ENCODE data around the gene IRGC. TPM values are rescaled to one million over a fixed set of nuclear protein-coding genes. Genes with fewer than 3 reads are reported as not detected.

IRGC gene
- total and polyA plus RNA-seq, 9 donors = 0.07 to 0.09 TPM; not detected in 7

DNA sequence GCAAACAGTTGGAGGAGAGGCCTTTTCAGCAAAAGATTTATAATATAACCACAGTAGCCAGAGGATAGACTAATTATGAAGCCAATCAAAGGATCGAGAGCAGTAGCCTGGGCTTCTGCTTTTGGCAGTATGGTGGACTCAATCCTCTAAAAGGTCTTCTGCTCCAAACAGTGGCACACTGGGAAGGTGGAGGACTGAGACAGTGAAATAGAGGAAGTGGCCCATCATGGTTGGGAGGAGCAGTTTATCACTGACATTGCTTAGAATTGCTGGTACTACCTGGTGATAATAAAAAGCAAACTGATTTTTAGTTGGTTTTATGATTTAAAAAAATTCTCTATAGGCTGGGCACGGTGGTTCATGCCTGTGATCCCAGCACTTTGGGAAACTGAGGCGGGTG lies 25.0 kb upstream of the IRGC start:
- WGBS (ENCODE audit: insufficient coverage) = 83% methylated on average over 1 of the region's 3 CpGs
- no peak overlapping the region for H3K27ac ChIP-seq (ENCODE audit: low read length)
- H3K36me3 ChIP-seq (ENCODE audit: control insufficient read depth, insufficient read depth, low read length) = no peaks in the 10 kb centered on the region
- no peak for DNase-seq
- H3K4me3 ChIP-seq (ENCODE audit: low read length) = no peak overlapping the region
- H3K9me3 ChIP-seq (replicated peaks; ENCODE audit: control insufficient read depth, low read depth, low read length) = peaks cover 8% of the 10 kb centered on the region
- H3K27me3 ChIP-seq (ENCODE audit: control insufficient read depth, insufficient read depth, low read length) = no peaks in the 10 kb centered on the region
- no peaks in the 10 kb centered on the region for H3K4me1 ChIP-seq (ENCODE audit: control insufficient read depth, insufficient read depth, low read length)

DNA sequence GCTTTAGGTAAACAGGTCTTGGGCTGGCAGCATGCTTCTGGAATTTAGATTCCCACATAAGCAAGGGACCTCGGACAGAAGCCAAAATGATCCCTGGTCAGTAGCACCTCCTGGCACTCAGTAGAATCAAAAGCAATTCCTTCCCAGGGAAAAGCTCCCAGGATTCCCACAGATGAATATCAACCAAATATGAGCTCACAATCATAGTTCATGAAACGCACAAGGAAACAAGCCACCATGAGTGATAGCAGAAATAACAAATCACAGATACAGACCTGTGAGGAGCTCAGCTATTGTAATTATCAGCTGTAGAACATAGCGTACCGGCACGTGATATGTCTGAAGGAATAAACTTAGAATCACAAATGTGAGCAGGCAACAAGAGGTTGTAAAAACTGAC lies 24.1 kb upstream of the IRGC start:
- WGBS (ENCODE audit: insufficient coverage) = 80% methylated on average over 1 of the region's 5 CpGs
- Histone ChIP-seq H3K9me3 (replicated peaks; ENCODE audit: control insufficient read depth, low read depth, low read length) (peaks cover 8% of the 10 kb centered on the region), H3K4me3 (ENCODE audit: low read length) (no peak overlapping the region)

DNA sequence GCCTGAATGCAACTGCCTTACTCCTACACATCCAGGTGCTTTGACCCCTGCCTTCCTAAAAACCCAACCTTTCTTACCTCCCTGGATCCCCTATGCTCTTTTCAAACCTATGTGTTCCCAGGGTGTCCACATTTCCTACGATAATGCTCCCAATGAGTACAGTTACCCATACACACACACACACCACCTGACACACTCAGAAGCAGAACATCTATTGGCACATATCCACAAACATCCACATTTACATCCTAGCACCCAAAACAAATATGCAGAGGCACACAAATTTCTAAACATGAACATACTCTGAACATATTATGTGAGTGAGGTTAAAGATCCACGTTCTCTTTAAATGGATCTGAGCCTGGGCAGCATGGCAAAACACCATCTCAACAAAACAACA lies 23.5 kb upstream of the IRGC start:
- DNase-seq = no peak
- H3K9me3 ChIP-seq (replicated peaks; ENCODE audit: control insufficient read depth, low read depth, low read length) = peaks cover 8% of the 10 kb centered on the region
- no peaks in the 10 kb centered on the region for H3K4me1 ChIP-seq (ENCODE audit: control insufficient read depth, insufficient read depth, low read length)
- H3K27me3 ChIP-seq (ENCODE audit: control insufficient read depth, insufficient read depth, low read length) = peaks cover 4% of the 10 kb centered on the region
- WGBS (ENCODE audit: insufficient coverage) = 75% methylated on average over 1 of the region's 2 CpGs
- H3K36me3 ChIP-seq (ENCODE audit: control insufficient read depth, insufficient read depth, low read length) = no peaks in the 10 kb centered on the region
- no peak overlapping the region for H3K27ac ChIP-seq (ENCODE audit: low read length)
- no peak overlapping the region for H3K4me3 ChIP-seq (ENCODE audit: low read length)

More for the DNA sequence above, 24.1 kb upstream of the IRGC start:
- Histone ChIP-seq H3K27ac (ENCODE audit: low read length) (no peak overlapping the region), H3K36me3 (ENCODE audit: control insufficient read depth, insufficient read depth, low read length) (no peaks in the 10 kb centered on the region), H3K4me1 (ENCODE audit: control insufficient read depth, insufficient read depth, low read length) (no peaks in the 10 kb centered on the region), H3K27me3 (ENCODE audit: control insufficient read depth, insufficient read depth, low read length) (peaks cover under 1% of the 10 kb centered on the region)
- DNase-seq = no peak

DNA sequence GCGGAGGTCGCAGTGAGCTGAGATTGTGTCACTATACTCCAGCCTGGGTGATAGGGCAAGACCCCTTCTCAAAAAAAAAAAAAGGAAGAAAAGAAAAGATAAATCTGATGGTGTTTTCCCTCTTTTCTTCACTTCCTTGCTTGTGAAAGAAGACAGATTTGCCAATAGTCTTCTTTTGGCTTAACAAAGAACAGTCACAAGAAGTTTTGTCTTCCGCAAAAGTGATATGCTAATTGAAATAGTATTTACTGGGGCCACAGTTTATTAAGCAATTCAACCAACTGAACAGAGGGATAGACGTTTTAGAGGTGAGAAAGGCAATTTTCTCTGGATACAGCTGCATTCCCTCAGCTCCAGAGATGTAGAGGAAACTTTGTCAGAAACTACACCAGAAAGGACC lies 23.0 kb upstream of the IRGC start:
- H3K4me3 ChIP-seq (ENCODE audit: low read length) = no peak overlapping the region
- no peak overlapping the region for H3K27ac ChIP-seq (ENCODE audit: low read length)
- no peak for DNase-seq
- 90% methylated on average over 2 of the region's 4 CpGs for WGBS (ENCODE audit: insufficient coverage)
- H3K27me3 ChIP-seq (ENCODE audit: control insufficient read depth, insufficient read depth, low read length) = peaks cover 8% of the 10 kb centered on the region
- no peaks in the 10 kb centered on the region for H3K36me3 ChIP-seq (ENCODE audit: control insufficient read depth, insufficient read depth, low read length)
- H3K4me1 ChIP-seq (ENCODE audit: control insufficient read depth, insufficient read depth, low read length) = no peaks in the 10 kb centered on the region
- peaks cover 8% of the 10 kb centered on the region for H3K9me3 ChIP-seq (replicated peaks; ENCODE audit: control insufficient read depth, low read depth, low read length)

DNA sequence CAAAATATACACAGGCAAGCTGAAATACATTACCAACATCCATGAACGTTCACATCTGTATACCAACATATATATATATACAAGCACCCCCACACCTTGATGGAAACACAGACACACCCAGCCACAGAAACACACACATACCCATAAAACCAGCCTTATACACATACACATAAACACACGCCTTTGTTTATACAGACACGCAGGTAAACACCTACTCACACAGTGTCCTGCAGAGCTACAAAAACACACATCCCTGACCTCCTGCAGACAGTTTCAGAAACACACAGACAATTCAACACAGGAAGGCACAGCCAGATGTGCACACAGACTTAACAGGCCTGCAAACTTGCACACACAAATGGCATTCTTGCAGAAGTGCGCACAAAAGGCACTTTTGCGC lies 21.3 kb upstream of the IRGC start:
- H3K27me3 ChIP-seq (ENCODE audit: control insufficient read depth, insufficient read depth, low read length) = peaks cover 13% of the 10 kb centered on the region
- H3K9me3 ChIP-seq (replicated peaks; ENCODE audit: control insufficient read depth, low read depth, low read length) = peaks cover 8% of the 10 kb centered on the region
- H3K4me3 ChIP-seq (ENCODE audit: low read length) = no peak overlapping the region
- DNase-seq = no peak
- H3K36me3 ChIP-seq (ENCODE audit: control insufficient read depth, insufficient read depth, low read length) = no peaks in the 10 kb centered on the region
- peaks cover 3% of the 10 kb centered on the region for H3K4me1 ChIP-seq (ENCODE audit: control insufficient read depth, insufficient read depth, low read length)
- WGBS (ENCODE audit: insufficient coverage) = 82% methylated on average over 5 of the region's 5 CpGs
- no peak overlapping the region for H3K27ac ChIP-seq (ENCODE audit: low read length)

DNA sequence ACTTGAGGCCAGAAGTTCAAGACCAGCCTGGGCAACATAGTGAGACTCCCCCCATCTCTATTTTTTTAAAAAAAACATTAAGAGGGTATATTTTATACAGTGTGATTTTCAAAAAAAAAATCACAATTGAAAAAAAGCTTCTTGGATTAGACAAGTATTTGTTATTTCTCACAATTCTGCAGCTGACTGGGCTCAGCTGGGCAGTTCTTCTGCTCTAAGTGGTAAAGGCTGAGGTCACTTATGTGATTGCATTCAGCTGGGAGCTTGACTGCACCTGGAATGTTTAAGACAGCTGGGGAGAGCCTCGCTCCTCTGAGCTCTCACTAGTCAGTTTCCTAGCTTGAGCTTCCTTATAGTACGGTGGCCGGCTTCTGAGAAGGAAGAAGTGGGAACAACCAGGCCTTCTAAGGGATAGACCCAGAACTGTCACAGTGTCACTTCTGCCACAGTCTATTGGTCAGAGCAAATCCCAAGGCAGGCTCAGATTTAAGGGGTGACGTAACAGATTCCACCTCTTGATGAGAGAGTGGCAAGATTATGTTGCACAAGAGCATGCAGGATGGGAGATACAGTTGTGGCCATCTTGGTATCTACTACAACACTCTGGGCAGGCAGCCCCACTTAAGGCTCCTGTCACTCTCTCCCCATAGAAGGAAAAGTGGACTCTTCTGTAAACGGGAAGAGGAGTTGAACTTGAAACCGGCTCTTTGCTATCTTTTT lies 19.7 kb upstream of the IRGC start:
- Histone ChIP-seq H3K4me1 (ENCODE audit: control insufficient read depth, insufficient read depth, low read length) (peaks cover 14% of the 10 kb centered on the region), H3K27ac (ENCODE audit: low read length) (no peak overlapping the region), H3K27me3 (ENCODE audit: control insufficient read depth, insufficient read depth, low read length) (peaks cover 13% of the 10 kb centered on the region), H3K4me3 (ENCODE audit: low read length) (no peak overlapping the region), H3K9me3 (replicated peaks; ENCODE audit: control insufficient read depth, low read depth, low read length) (peaks cover 4% of the 10 kb centered on the region), H3K36me3 (ENCODE audit: control insufficient read depth, insufficient read depth, low read length) (no peaks in the 10 kb centered on the region)
- no peak for DNase-seq
- 84% methylated on average over 4 of the region's 6 CpGs for WGBS (ENCODE audit: insufficient coverage)

DNA sequence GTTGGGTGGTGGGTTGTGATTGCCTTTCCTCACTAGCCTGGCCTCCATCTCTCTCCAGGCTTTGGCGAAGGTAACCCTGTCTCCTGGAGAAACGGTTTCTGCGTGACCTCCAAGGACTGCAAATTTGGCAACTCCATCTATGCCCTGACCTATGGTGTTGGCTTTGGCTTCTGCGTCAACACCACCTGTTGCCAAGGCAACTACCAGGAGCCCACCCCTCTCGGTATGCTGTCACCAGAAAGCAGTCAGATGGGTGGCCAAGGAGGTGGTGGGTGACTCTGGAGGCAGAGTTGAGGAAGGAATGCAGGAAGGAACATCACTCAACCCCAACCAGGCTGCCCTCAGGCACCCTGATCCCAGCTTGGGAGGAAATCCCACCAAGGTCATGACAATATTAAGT lies 18.6 kb upstream of the IRGC start:
- DNase-seq = no peak
- H3K36me3 ChIP-seq (ENCODE audit: control insufficient read depth, insufficient read depth, low read length) = no peaks in the 10 kb centered on the region
- no peak overlapping the region for H3K4me3 ChIP-seq (ENCODE audit: low read length)
- 93% methylated on average over 3 of the region's 5 CpGs for WGBS (ENCODE audit: insufficient coverage)
- H3K4me1 ChIP-seq (ENCODE audit: control insufficient read depth, insufficient read depth, low read length) = peaks cover 14% of the 10 kb centered on the region
- H3K9me3 ChIP-seq (replicated peaks; ENCODE audit: control insufficient read depth, low read depth, low read length) = no peaks in the 10 kb centered on the region
- no peak overlapping the region for H3K27ac ChIP-seq (ENCODE audit: low read length)
- peaks cover 13% of the 10 kb centered on the region for H3K27me3 ChIP-seq (ENCODE audit: control insufficient read depth, insufficient read depth, low read length)

DNA sequence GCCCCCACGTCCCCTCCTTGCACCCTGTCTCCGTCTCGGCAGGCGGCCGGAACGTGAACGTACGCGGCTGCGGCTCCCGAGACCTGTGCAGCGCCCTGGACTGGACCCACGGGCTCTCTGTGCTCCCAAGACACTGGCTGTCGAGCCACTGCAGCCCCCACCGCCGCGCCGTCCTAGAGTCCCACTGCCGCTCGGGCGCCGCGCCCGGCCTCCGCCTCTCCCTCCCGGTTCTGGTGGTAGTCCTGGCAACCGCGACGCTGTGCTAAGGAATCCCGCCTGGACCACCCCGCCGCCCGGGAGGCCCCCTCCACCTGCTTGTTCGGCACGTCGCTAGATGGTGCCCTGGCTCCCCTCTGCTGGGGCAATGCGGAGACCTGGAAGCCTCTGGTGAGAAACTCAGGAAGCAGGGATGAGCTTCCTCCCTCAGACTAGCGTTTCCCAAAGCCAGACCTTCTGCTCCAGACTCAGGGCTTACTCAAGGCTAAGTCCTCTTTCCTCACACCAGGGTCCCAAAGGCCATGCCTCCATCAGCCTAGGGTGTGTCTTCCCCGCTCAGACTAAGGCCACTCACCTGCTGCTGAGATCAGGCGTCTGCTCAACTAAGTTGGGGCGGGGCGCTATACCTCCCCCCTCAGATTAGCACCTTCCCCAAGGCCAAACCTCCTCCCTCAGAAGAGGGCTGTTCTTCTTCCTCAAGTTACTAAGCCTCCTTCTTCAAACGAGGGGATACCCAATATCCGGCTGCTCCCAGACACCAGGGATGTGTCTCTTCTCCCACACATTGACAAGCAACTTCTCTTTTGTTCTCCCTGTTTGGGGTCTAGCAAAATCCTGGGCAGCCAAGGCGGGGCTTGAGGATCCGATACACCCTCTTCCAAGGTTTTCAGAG lies 16.1 kb upstream of the IRGC start:
- no peaks in the 10 kb centered on the region for H3K9me3 ChIP-seq (replicated peaks; ENCODE audit: control insufficient read depth, low read depth, low read length)
- peak; percentile 63 for DNase-seq
- H3K4me3 ChIP-seq (ENCODE audit: low read length) = peak overlapping the region; percentile 22
- WGBS (ENCODE audit: insufficient coverage) = 8% methylated on average over 44 of the region's 46 CpGs
- peak overlapping the region; percentile 83 for H3K27ac ChIP-seq (ENCODE audit: low read length)
- H3K4me1 ChIP-seq (ENCODE audit: control insufficient read depth, insufficient read depth, low read length) = peaks cover 14% of the 10 kb centered on the region
- peaks cover 13% of the 10 kb centered on the region for H3K27me3 ChIP-seq (ENCODE audit: control insufficient read depth, insufficient read depth, low read length)
- H3K36me3 ChIP-seq (ENCODE audit: control insufficient read depth, insufficient read depth, low read length) = no peaks in the 10 kb centered on the region

DNA sequence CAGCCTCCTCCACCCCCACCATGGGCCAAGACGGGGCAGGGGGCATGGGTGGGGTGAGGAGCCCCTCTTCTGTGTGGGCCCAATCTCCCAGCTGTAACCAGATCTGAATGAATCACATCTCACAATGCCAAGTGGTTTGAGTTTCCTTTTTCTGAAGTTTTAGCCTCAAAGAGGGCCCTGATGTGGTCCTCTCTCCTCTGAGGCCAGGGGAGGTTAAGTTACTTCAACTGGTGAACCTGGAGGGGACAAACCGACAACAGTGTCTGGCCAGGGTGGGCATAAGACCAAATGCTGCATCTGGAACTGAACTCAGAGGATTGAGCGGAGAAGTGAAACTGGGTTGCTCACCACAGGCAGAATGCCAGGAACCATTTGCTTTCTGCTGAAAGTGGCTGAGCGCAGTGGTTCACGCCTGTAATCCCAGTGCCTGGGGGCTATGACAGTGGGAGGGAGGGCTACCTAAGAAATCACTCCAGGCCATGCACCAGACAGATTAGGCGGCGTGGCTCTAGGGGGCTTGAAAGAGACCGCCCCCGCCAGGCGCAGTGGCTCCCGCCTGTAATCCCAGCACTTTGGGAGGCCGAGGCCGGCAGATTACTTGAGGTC lies 15.4 kb upstream of the IRGC start:
- WGBS (ENCODE audit: insufficient coverage) = 34% methylated on average over 12 of the region's 13 CpGs
- DNase-seq = peak; percentile 88
- Histone ChIP-seq H3K4me1 (ENCODE audit: control insufficient read depth, insufficient read depth, low read length) (peaks cover 14% of the 10 kb centered on the region), H3K27me3 (ENCODE audit: control insufficient read depth, insufficient read depth, low read length) (peaks cover 13% of the 10 kb centered on the region), H3K27ac (ENCODE audit: low read length) (peak overlapping the region; percentile 83), H3K9me3 (replicated peaks; ENCODE audit: control insufficient read depth, low read depth, low read length) (no peaks in the 10 kb centered on the region), H3K4me3 (ENCODE audit: low read length) (no peak overlapping the region), H3K36me3 (ENCODE audit: control insufficient read depth, insufficient read depth, low read length) (no peaks in the 10 kb centered on the region)
